ENCODE data around the gene SLC17A4. TPM values are rescaled to one million over a fixed set of nuclear protein-coding genes. Genes with fewer than 3 reads are reported as not detected.

The SLC17A4 gene
- total and polyA plus RNA-seq, 7 donors: under 0.01 to 24.7 (median 10.6) TPM; not detected in 3

DNA sequence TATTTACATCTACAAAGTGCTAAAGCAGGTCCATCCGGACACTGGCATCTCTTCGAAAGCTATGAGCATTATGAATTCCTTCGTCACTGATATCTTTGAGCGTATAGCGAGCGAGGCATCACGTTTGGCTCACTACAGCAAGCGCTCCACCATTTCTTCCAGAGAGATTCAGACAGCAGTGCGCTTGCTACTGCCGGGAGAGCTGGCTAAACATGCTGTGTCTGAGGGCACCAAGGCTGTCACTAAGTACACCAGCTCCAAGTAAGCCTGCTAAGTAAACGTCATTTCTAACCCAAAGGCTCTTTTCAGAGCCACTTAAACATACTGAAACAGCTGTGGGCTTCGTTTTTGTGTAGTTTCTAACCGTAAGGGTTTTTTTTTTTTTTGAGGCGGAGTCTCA, 27.5 kb upstream of the SLC17A4 start:
- Histone ChIP-seq H3K27me3 (peaks cover 0 to 4% (median 0%) of the 10 kb centered on the region in 3 donors), H3K4me3 (no peak overlapping the region), H3K4me1 (no peaks in the 10 kb centered on the region), H3K27ac (no peak overlapping the region), H3K36me3 (no peaks in the 10 kb centered on the region), H3K9me3 (no peaks in the 10 kb centered on the region)
- TF ChIP-seq EP300 (IDR thresholded peaks at IDR 0.05) (no peak), POLR2A (IDR thresholded peaks at IDR 0.05) (no peak)
- intact Hi-C loops (cut with DNase I): loop anchor here (10.0 kb wide), 1 partner anchor 268 kb away; no protein-coding TSS in a partner anchor
- 91 to 92% methylated on average over 14 of the region's 14 CpGs for WGBS, 2 donors
- DNase-seq: no peak

DNA sequence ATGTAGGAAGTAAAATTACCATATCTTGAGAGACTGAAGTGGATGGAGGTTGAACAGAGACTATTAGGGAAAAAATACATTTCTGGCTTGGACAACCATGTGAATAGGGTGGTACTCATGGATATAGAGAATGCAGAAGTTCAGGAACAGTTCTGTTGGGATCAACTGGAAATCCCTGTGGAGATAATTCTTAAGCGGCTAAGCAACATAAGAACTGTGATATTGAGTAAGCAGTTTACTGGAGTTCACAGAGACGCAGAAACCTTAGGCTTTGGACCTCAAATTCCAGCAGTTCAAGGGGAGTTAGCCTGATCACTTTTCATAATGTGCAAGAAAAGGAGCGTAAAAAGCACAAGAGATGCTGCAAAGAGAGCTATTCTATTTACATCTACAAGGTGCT, 23.6 kb upstream of the SLC17A4 start:
- Histone ChIP-seq H3K27me3 (peaks cover 0 to 9% (median 0%) of the 10 kb centered on the region in 3 donors), H3K4me3 (no peak overlapping the region), H3K9me3 (peaks cover 0 to 3% (median 0%) of the 10 kb centered on the region in 4 donors), H3K4me1 (no peaks in the 10 kb centered on the region), H3K27ac (no peak overlapping the region), H3K36me3 (no peaks in the 10 kb centered on the region)
- intact Hi-C loops (cut with DNase I): no loop called here
- WGBS, 2 donors: 96 to 97% methylated on average over 3 of the region's 3 CpGs
- DNase-seq: no peak
- TF ChIP-seq, protein P1, sequence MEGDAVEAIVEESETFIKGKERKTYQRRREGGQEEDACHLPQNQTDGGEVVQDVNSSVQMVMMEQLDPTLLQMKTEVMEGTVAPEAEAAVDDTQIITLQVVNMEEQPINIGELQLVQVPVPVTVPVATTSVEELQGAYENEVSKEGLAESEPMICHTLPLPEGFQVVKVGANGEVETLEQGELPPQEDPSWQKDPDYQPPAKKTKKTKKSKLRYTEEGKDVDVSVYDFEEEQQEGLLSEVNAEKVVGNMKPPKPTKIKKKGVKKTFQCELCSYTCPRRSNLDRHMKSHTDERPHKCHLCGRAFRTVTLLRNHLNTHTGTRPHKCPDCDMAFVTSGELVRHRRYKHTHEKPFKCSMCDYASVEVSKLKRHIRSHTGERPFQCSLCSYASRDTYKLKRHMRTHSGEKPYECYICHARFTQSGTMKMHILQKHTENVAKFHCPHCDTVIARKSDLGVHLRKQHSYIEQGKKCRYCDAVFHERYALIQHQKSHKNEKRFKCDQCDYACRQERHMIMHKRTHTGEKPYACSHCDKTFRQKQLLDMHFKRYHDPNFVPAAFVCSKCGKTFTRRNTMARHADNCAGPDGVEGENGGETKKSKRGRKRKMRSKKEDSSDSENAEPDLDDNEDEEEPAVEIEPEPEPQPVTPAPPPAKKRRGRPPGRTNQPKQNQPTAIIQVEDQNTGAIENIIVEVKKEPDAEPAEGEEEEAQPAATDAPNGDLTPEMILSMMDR (IDR thresholded peaks at IDR 0.05): no peak
- TF ChIP-seq POLR2AphosphoS5 (IDR thresholded peaks at IDR 0.05) (no peak), POLR2A (IDR thresholded peaks at IDR 0.05) (no peak), EP300 (IDR thresholded peaks at IDR 0.05) (no peak)

DNA sequence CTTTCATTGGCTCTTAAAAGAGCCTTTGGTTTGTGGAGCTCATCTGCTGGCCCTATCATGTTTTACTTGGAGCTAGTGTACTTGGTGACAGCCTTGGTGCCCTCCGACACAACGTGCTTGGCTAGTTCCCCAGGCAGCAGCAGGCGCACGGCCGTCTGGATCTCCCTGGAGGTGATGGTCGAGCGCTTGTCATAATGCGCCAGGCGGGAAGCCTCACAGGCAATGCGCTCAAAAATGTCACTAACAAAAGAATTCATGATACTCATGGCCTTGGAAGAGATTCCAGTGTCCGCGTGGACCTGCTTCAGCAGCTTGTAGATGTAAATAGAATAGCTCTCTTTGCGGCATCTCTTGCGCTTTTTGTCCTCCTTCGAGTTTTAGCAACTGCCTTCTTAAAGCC, 22.8 kb upstream of the SLC17A4 start:
- 96 to 98% methylated on average over 15 of the region's 15 CpGs for WGBS, 2 donors
- no peak overlapping the region for H3K4me3 ChIP-seq

DNA sequence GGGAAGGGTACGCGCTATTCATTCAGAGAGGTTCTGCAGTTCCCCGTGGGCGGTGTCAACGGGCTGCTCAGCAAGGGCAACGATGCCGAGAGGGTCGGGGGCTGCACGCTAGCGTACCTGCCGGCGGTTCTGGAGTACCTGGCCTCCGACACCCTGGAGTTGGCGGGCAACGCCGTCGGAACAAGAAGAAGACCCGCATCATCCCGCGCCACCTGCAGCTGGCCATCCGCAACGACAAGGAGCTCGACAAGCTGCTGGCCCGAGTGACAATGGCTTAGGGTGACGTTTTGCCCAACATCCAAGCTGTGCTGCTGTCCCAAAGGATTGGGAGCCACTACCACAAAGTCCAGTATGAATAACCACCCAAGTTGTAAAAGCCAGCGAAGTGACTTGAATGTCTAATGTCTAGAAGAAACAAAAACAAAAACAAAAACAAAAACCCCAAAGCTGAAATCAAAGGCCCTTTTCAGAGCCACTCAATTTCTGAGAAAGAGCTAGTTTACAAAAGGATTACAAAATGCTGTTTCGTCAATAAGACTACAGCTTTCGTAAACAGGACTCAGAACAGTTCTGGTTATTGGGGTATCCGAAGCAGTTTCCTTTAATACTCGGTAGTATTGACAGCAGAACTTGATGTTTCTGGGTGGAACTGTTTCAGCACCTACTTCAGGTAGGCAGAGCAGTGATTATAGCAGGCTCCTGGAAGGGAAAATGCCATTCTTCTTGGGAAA, 21.9 kb upstream of the SLC17A4 start:
- intact Hi-C loops (cut with DNase I): no loop called here
- H3K27me3 ChIP-seq: peaks cover 0 to 11% (median 0%) of the 10 kb centered on the region in 3 donors
- H3K36me3 ChIP-seq: no peaks in the 10 kb centered on the region
- TF ChIP-seq POLR2A (IDR thresholded peaks at IDR 0.05): no peak
- no peak for TF ChIP-seq POLR2AphosphoS5 (IDR thresholded peaks at IDR 0.05)
- no peak for TF ChIP-seq EP300 (IDR thresholded peaks at IDR 0.05)
- TF ChIP-seq, protein P1 (IDR thresholded peaks at IDR 0.05): no peak
- 61 to 86% methylated on average over 30 of the region's 30 CpGs for WGBS, 2 donors
- no peaks in the 10 kb centered on the region for H3K4me1 ChIP-seq
- H3K4me3 ChIP-seq: no peak overlapping the region
- H3K27ac ChIP-seq: no peak overlapping the region
- no peak for DNase-seq
- H3K9me3 ChIP-seq: peaks cover 0 to 6% (median 0%) of the 10 kb centered on the region in 4 donors

More for the DNA sequence above, 22.8 kb upstream of the SLC17A4 start:
- Histone ChIP-seq H3K27ac (no peak overlapping the region), H3K4me1 (no peaks in the 10 kb centered on the region), H3K36me3 (no peaks in the 10 kb centered on the region), H3K9me3 (peaks cover 0 to 3% (median 0%) of the 10 kb centered on the region in 4 donors), H3K27me3 (peaks cover 0 to 9% (median 0%) of the 10 kb centered on the region in 3 donors)
- TF ChIP-seq, protein P1 (IDR thresholded peaks at IDR 0.05): no peak
- TF ChIP-seq EP300 (IDR thresholded peaks at IDR 0.05) (no peak), POLR2AphosphoS5 (IDR thresholded peaks at IDR 0.05) (no peak), POLR2A (IDR thresholded peaks at IDR 0.05) (no peak)
- DNase-seq: no peak
- intact Hi-C loops (cut with DNase I): no loop called here

DNA sequence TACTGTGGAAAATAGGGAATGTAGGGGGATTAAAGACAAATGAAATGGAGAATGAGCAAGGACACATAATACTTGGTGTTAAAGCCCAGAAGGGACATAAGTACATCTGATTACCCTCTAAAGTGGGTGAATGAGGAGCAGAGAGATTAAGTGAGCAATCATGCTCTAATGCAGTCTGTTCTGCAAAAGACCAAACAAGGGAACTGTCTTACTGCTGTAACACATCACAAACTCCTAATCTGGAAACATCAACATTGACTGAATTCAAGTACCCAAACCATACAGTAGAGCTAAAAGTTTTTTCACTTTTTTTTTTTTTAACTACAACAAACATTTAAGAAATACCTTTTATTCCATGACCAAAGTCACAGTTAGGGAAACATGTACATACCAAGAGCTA, 19.3 kb upstream of the SLC17A4 start:
- peaks cover 0 to 11% (median 0%) of the 10 kb centered on the region in 3 donors for H3K27me3 ChIP-seq
- TF ChIP-seq EP300 (IDR thresholded peaks at IDR 0.05): no peak
- TF ChIP-seq POLR2A (IDR thresholded peaks at IDR 0.05): no peak
- TF ChIP-seq, protein P1 (IDR thresholded peaks at IDR 0.05): no peak
- TF ChIP-seq POLR2AphosphoS5 (IDR thresholded peaks at IDR 0.05): no peak
- no peaks in the 10 kb centered on the region for H3K36me3 ChIP-seq
- intact Hi-C loops (cut with DNase I): no loop called here
- H3K4me3 ChIP-seq: no peak overlapping the region
- H3K4me1 ChIP-seq: no peaks in the 10 kb centered on the region
- peaks cover 0 to 6% (median 0%) of the 10 kb centered on the region in 4 donors for H3K9me3 ChIP-seq
- H3K27ac ChIP-seq: no peak overlapping the region
- no peak for DNase-seq

All from sigmoid colon (tissue), 7 donors.